Caco-2 (cell line): ENCODE results near the gene FUT7. TPM values are rescaled to one million over a fixed set of nuclear protein-coding genes. Genes with fewer than 3 reads are reported as not detected.

Experiments used
- BruUV-seq: library from RNA; stranded (reverse); fragments of 400-500 nt; replicated peaks from 2 replicates; lab custom pipeline; 2021; lab: Mats Ljungman, UMichigan
- CTCF ChIA-PET: fragments of 300-600 bp; sonication (Branson Sonifier 250); formaldehyde crosslinking; loops from one replicate; lab custom pipeline; 2022; ENCODE audit warnings: antibody characterized with exemption; lab: Charles Lee
- POLR2A ChIA-PET: fragments of 300-600 bp; sonication (Branson Sonifier 250); formaldehyde crosslinking; loops from one replicate; lab custom pipeline; 2022; ENCODE audit warnings: antibody characterized with exemption; lab: Charles Lee
- DNase-seq, 2 experiments: peaks; one replicate each; pipeline versions ENCODE4 v3.0.0 to v3.0.0-alpha.2; 2020 to 2022
- H3K27me3 ChIP-seq: replicated peaks from 2 replicates; pipeline ENCODE4 v1.6.0; 2011; ENCODE audit warnings: low read length; ENCODE audit not compliant: control insufficient read depth, insufficient read depth
- H3K36me3 ChIP-seq: 2 replicates; pipeline ENCODE4 v1.5.1; 2011; ENCODE audit warnings: low read length; ENCODE audit not compliant: control insufficient read depth, insufficient read depth
- H3K4me1 ChIP-seq: fragments of 250-450 bp; sonication (Bioruptor Pico); 2 replicates; pipeline ENCODE4 v1.5.1; 2020; ENCODE audit warnings: mild to moderate bottlenecking
- H3K4me3 ChIP-seq: 2 replicates; pipeline ENCODE4 v1.5.1; 2011; ENCODE audit warnings: low read depth, mild to moderate bottlenecking, control low read depth, low read length
- H3K9me3 ChIP-seq: fragments of 250-450 bp; sonication (Bioruptor Pico); 2 replicates; pipeline ENCODE4 v1.5.1; 2020; ENCODE audit warnings: mild to moderate bottlenecking, moderate library complexity
- H3K27ac Mint-ChIP-seq: one replicate; pipeline ENCODE4 v1.8.0; 2022; ENCODE audit warnings: mixed read lengths; ENCODE audit not compliant: unreplicated experiment
- H3K27me3 Mint-ChIP-seq: one replicate; pipeline ENCODE4 v1.8.0; 2022; ENCODE audit warnings: mixed read lengths; ENCODE audit not compliant: insufficient read depth, unreplicated experiment
- H3K36me3 Mint-ChIP-seq: one replicate; pipeline ENCODE4 v1.8.0; 2022; ENCODE audit warnings: mild to moderate bottlenecking, mixed read lengths; ENCODE audit not compliant: insufficient read depth, unreplicated experiment
- H3K4me1 Mint-ChIP-seq: one replicate; pipeline ENCODE4 v1.8.0; 2022; ENCODE audit warnings: low read depth, mixed read lengths; ENCODE audit not compliant: unreplicated experiment
- H3K4me3 Mint-ChIP-seq: one replicate; pipeline ENCODE4 v1.8.0; 2022; ENCODE audit warnings: mild to moderate bottlenecking, moderate library complexity, mixed read lengths; ENCODE audit not compliant: unreplicated experiment
- H3K9me3 Mint-ChIP-seq: one replicate; pipeline ENCODE4 v1.8.0; 2022; ENCODE audit warnings: mixed read lengths; ENCODE audit not compliant: unreplicated experiment
- intact Hi-C: fragments of 100-400 bp; cut with micrococcal nuclease; formaldehyde crosslinking; loops from one replicate; pipeline ENCODE4 v1.10.0; 2022; ENCODE audit not compliant: unreplicated experiment
- total RNA-seq: library from RNA; stranded (reverse); gene quantifications from 2 replicates; pipeline ENCODE4 v1.2.3, GENCODE V29; 2022
- TF ChIP-seq, protein P1 (sequence below), 2 experiments: fragments of 200-600 bp in 1 of 2; IDR thresholded peaks; 1 replicate in 1 of 2; 2 replicates in 1 of 2; pipeline versions ENCODE4 v1.5.1 to v1.8.0; 2011 to 2022; ENCODE audit warnings: antibody characterized with exemption in 1 of 2, control low read depth in 1 of 2, inconsistent platforms in 1 of 2, low read depth in 1 of 2, low read length in 1 of 2, mild to moderate bottlenecking in 1 of 2, moderate library complexity in 1 of 2; ENCODE audit not compliant: insufficient read depth in 1 of 2, severe bottlenecking in 1 of 2, unreplicated experiment in 1 of 2

The FUT7 gene
- total RNA-seq, 1 experiment from 2014 or later = not detected

DNA sequence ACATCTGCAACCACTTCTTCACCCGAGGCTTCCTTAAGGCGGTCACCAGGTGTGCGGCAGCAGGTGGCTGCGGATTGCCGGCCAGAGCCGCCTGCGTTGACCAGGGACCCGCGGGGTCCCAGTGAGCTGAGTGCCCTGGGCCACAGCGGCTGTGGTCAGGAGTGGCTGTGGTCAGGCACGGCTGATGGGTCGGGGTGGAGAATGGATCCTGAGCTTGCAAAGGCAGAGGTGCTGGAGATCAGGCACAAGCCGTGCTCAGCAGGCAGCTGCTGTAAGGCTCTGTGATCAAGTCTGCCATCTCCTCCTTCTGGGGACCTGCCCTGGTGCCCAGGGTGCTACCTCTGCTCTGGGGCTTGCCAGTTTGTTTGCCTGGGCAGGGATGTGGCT, 47.5 kb upstream of the FUT7 start:
- no peak for DNase-seq
- H3K4me1 Mint-ChIP-seq = no peaks in the 10 kb centered on the region
- intact Hi-C loops = no loop called here
- POLR2A ChIA-PET = no interaction called here
- peaks cover 8% of the 10 kb centered on the region for H3K4me1 ChIP-seq
- TF ChIP-seq, protein P1, sequence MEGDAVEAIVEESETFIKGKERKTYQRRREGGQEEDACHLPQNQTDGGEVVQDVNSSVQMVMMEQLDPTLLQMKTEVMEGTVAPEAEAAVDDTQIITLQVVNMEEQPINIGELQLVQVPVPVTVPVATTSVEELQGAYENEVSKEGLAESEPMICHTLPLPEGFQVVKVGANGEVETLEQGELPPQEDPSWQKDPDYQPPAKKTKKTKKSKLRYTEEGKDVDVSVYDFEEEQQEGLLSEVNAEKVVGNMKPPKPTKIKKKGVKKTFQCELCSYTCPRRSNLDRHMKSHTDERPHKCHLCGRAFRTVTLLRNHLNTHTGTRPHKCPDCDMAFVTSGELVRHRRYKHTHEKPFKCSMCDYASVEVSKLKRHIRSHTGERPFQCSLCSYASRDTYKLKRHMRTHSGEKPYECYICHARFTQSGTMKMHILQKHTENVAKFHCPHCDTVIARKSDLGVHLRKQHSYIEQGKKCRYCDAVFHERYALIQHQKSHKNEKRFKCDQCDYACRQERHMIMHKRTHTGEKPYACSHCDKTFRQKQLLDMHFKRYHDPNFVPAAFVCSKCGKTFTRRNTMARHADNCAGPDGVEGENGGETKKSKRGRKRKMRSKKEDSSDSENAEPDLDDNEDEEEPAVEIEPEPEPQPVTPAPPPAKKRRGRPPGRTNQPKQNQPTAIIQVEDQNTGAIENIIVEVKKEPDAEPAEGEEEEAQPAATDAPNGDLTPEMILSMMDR (IDR thresholded peaks at IDR 0.05; ENCODE audit: insufficient read depth in 1 of 2, low read depth in 1 of 2, low read length in 1 of 2, severe bottlenecking in 1 of 2, unreplicated experiment in 1 of 2) = no peak
- H3K27me3 Mint-ChIP-seq = no peaks in the 10 kb centered on the region
- no peak overlapping the region for H3K4me3 ChIP-seq
- H3K27me3 ChIP-seq = no peaks in the 10 kb centered on the region
- H3K9me3 ChIP-seq = no peaks in the 10 kb centered on the region
- H3K36me3 Mint-ChIP-seq = peaks cover 12% of the 10 kb centered on the region
- BruUV-seq = no TSS peak
- no peak overlapping the region for H3K27ac Mint-ChIP-seq
- H3K36me3 ChIP-seq = peaks cover 1% of the 10 kb centered on the region
- peak overlapping the region; percentile 34 for H3K4me3 Mint-ChIP-seq
- CTCF ChIA-PET = no interaction called here
- H3K9me3 Mint-ChIP-seq = no peaks in the 10 kb centered on the region

DNA sequence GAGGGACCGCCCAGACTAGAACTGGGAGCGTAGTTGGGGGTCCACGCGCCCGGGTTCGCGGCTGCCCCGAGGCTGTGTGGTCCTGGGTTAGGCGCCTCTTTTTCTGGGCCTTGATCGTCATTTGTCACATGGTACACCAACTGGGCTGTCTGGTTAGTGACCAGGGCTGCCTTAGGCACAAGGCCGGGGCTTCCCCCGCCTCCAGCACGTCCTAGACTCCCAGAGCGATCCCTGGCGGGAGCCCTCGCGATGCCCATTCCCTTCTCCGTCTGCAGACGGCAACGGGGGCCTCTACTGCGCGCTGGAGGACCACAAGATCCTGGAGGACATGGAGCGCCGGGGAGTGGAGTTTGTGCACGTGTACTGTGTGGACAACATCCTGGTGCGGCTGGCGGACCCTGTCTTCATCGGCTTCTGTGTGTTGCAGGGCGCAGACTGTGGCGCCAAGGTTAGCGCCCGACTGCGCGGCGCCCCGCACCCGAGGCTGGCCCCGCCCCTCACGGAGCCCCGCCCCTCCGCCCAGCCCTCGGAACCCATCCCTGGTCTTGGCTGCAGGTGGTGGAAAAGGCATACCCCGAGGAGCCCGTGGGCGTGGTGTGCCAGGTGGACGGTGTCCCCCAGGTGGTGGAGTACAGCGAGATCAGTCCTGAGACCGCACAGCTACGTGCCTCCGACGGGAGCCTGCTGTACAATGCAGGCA, 47.0 kb upstream of the FUT7 start:
- Mint-ChIP-seq H3K27ac (no peak overlapping the region), H3K27me3 (no peaks in the 10 kb centered on the region), H3K36me3 (peaks cover 12% of the 10 kb centered on the region), H3K9me3 (no peaks in the 10 kb centered on the region), H3K4me1 (no peaks in the 10 kb centered on the region), H3K4me3 (peak overlapping the region; percentile 60)
- no peaks in the 10 kb centered on the region for H3K27me3 ChIP-seq
- ChIA-PET POLR2A (no interaction called here), CTCF (no interaction called here)
- H3K9me3 ChIP-seq = no peaks in the 10 kb centered on the region
- DNase-seq = no peak
- no peak overlapping the region; the same call in 1 of the 2 replicates for H3K4me3 ChIP-seq
- BruUV-seq = no TSS peak
- TF ChIP-seq, protein P1 (IDR thresholded peaks at IDR 0.05; ENCODE audit: insufficient read depth in 1 of 2, low read depth in 1 of 2, low read length in 1 of 2, severe bottlenecking in 1 of 2, unreplicated experiment in 1 of 2) = no peak
- peaks cover 1% of the 10 kb centered on the region for H3K36me3 ChIP-seq
- intact Hi-C loops = no loop called here
- H3K4me1 ChIP-seq = peaks cover 13% of the 10 kb centered on the region

DNA sequence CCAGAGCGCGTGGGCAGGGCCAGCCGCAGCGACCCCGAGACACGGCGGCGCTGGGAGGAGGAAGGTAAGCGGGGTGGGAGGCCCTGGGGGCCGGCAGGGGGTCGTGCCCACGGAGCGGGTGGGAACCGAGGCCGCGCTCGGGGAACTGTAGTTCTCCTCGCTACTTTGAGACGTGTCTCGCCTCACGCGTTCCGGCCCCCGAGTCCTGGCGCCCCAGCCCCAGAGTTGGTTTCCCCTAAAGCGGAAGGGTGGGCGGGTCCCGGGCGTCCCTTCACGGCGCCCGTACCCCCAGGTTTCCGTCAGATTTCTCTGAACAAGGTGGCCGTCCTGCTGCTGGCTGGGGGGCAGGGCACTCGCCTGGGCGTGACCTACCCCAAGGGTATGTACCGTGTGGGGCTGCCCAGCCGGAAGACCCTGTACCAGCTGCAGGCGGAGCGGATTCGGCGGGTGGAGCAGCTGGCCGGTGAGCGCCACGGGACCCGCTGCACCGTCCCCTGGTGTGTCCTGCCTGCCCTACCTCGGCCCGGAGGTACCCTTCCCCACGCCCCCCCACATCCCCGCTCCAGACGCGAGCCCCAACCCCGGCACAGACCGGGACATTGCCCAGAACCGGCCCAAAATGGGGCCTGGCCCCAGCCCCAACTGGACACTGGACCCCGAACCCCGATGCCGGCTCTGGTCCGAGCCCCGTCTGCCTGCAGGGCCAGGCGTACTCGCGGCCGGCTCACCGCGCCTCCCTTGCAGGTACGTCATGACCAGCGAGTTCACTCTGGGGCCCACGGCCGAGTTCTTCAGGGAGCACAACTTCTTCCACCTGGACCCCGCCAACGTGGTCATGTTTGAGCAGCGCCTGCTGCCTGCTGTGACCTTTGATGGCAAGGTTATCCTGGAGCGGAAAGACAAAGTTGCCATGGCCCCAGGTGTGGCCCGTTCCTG, 46.1 kb upstream of the FUT7 start:
- Histone ChIP-seq H3K36me3 (peaks cover 1% of the 10 kb centered on the region), H3K27me3 (no peaks in the 10 kb centered on the region), H3K4me1 (peaks cover 17% of the 10 kb centered on the region), H3K9me3 (no peaks in the 10 kb centered on the region), H3K4me3 (peak overlapping the region; percentile 75)
- DNase-seq = no peak
- TF ChIP-seq, protein P1 (IDR thresholded peaks at IDR 0.05; ENCODE audit: insufficient read depth in 1 of 2, low read depth in 1 of 2, low read length in 1 of 2, severe bottlenecking in 1 of 2, unreplicated experiment in 1 of 2) = no peak
- no peaks in the 10 kb centered on the region for H3K9me3 Mint-ChIP-seq
- intact Hi-C loops = no loop called here
- BruUV-seq = TSS peak; percentile 23
- ChIA-PET CTCF (interaction anchor here (2.3 kb wide), 1 partner anchor 10 kb away, joined by 13 read pairs; no protein-coding TSS in a partner anchor), POLR2A (no interaction called here)
- H3K36me3 Mint-ChIP-seq = peaks cover 12% of the 10 kb centered on the region
- H3K27me3 Mint-ChIP-seq = no peaks in the 10 kb centered on the region
- H3K4me3 Mint-ChIP-seq = peak overlapping the region; percentile 60
- H3K27ac Mint-ChIP-seq = no peak overlapping the region
- no peaks in the 10 kb centered on the region for H3K4me1 Mint-ChIP-seq
